ENCODE measurements around the gene LILRA2.

LILRA2 gene

DNA sequence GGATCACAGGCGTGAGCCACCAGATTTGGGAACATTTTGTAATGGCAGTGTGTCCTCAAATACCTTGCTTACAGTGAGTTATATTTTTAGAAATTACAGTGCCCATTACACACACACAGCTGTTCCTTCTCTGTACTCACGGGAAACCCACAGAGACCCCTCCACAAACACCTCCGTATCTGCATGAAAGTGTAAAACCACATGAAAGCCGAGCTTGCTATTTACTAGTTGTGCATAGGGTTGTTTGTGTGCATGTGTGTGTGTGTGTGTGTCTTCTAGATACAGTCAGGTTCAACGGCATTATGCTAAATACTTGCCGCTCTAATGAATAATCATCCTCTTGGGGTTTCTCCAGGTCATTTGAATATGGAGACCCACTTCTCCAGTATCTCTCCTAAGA, 22.3 kb upstream of the LILRA2 start (continued):
- TF ChIP-seq ZC3H10 (CRISPR knock-in tag; IDR thresholded peaks at IDR 0.05) (no peak), CSDC2 (CRISPR knock-in tag; IDR thresholded peaks at IDR 0.05) (no peak), BACH2 (CRISPR knock-in tag; IDR thresholded peaks at IDR 0.05; ENCODE audit: borderline replicate concordance) (no peak), PPARA (CRISPR knock-in tag; IDR thresholded peaks at IDR 0.05; ENCODE audit: borderline replicate concordance) (no peak), ZNF565 (CRISPR knock-in tag; conservative IDR thresholded peaks at IDR 0.05; ENCODE audit: low read depth) (no peak)
- TF ChIP-seq, protein P1, sequence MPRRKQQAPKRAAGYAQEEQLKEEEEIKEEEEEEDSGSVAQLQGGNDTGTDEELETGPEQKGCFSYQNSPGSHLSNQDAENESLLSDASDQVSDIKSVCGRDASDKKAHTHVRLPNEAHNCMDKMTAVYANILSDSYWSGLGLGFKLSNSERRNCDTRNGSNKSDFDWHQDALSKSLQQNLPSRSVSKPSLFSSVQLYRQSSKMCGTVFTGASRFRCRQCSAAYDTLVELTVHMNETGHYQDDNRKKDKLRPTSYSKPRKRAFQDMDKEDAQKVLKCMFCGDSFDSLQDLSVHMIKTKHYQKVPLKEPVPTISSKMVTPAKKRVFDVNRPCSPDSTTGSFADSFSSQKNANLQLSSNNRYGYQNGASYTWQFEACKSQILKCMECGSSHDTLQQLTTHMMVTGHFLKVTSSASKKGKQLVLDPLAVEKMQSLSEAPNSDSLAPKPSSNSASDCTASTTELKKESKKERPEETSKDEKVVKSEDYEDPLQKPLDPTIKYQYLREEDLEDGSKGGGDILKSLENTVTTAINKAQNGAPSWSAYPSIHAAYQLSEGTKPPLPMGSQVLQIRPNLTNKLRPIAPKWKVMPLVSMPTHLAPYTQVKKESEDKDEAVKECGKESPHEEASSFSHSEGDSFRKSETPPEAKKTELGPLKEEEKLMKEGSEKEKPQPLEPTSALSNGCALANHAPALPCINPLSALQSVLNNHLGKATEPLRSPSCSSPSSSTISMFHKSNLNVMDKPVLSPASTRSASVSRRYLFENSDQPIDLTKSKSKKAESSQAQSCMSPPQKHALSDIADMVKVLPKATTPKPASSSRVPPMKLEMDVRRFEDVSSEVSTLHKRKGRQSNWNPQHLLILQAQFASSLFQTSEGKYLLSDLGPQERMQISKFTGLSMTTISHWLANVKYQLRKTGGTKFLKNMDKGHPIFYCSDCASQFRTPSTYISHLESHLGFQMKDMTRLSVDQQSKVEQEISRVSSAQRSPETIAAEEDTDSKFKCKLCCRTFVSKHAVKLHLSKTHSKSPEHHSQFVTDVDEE (CRISPR knock-in tag; IDR thresholded peaks at IDR 0.05), result no peak

DNA sequence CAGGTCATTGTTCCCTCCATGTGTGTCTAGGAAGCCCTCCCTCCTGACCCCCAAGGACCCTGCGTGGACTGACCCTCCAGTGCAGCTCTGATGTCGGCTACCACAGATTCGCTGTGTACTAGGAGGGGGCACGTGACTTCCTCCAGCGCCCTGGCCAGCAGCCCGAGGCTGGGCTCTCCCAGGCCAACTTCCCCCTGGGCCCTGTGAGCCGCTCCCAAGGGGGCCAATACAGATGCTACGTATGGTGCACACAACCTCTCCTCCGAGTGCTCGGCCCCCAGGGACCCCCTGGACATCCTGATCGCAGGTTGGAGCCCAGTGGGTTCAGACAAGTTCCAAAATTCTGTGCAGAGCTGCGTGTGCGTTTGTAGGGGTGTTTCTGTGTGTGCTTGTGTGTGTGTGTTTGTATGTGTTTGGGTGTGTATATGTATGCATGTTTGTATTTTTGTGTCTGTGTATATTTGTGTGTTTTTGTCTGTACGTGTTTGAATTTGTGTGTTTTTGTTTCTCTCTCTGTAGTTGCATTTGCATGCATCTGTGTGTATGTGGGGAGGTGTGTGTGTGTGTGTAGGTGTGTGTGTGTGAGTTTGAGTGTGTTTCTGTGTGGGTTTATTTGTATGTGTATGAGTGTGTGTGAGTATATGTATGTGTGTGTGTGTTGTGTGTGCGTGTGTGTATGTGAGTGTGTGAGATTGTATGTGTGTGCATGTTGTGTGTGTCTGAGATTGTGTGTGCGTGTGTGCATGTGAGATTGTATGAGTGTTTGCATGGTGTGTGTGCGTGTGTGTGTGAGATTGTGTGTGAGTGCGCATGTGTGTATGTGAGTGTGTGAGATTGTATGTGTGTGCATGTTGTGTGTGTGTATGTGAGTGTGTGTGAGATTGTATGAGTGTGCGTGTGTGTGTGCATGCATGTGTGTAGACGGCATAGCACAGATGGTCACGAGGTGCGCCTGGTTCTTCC, 21.4 kb upstream of the LILRA2 start:
- no peak for ATAC-seq

DNA sequence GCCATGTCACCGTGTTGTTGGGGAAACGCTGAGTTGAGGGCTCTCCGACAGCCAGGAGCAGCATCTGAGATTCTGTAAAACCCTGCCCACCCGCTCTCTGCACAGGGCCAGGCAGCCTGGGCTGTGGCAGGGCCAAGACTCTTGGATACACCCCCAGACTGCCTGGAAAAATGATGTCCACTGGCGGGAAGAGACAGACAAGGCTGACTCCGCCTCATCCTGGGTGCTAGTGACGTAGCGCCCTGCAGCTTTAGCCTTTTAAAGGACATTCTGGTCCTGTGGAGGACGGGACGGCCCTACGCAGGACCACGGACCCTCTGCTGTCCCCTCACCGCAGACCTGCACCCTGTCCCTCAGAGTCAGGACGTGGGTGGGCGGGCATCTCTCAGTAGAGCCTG, 20.7 kb upstream of the LILRA2 start:
- no peak for ATAC-seq
- TF ChIP-seq ESRRG (CRISPR knock-in tag; IDR thresholded peaks at IDR 0.05) (no peak), RARB (CRISPR knock-in tag; IDR thresholded peaks at IDR 0.05) (no peak), ZFP30 (CRISPR knock-in tag; IDR thresholded peaks at IDR 0.05) (no peak)
- TF ChIP-seq, protein P2, sequence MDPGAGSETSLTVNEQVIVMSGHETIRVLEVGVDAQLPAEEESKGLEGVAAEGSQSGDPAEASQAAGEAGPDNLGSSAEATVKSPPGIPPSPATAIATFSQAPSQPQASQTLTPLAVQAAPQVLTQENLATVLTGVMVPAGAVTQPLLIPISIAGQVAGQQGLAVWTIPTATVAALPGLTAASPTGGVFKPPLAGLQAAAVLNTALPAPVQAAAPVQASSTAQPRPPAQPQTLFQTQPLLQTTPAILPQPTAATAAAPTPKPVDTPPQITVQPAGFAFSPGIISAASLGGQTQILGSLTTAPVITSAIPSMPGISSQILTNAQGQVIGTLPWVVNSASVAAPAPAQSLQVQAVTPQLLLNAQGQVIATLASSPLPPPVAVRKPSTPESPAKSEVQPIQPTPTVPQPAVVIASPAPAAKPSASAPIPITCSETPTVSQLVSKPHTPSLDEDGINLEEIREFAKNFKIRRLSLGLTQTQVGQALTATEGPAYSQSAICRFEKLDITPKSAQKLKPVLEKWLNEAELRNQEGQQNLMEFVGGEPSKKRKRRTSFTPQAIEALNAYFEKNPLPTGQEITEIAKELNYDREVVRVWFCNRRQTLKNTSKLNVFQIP (CRISPR knock-in tag; IDR thresholded peaks at IDR 0.05; ENCODE audit: borderline replicate concordance, low read depth), result no peak
- TF ChIP-seq, protein P1 (CRISPR knock-in tag; IDR thresholded peaks at IDR 0.05), result no peak
- TF ChIP-seq, protein P3, sequence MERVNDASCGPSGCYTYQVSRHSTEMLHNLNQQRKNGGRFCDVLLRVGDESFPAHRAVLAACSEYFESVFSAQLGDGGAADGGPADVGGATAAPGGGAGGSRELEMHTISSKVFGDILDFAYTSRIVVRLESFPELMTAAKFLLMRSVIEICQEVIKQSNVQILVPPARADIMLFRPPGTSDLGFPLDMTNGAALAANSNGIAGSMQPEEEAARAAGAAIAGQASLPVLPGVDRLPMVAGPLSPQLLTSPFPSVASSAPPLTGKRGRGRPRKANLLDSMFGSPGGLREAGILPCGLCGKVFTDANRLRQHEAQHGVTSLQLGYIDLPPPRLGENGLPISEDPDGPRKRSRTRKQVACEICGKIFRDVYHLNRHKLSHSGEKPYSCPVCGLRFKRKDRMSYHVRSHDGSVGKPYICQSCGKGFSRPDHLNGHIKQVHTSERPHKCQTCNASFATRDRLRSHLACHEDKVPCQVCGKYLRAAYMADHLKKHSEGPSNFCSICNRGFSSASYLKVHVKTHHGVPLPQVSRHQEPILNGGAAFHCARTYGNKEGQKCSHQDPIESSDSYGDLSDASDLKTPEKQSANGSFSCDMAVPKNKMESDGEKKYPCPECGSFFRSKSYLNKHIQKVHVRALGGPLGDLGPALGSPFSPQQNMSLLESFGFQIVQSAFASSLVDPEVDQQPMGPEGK (CRISPR knock-in tag; IDR thresholded peaks at IDR 0.05; ENCODE audit: borderline replicate concordance), result no peak

More for the DNA sequence above, 21.4 kb upstream of the LILRA2 start:
- TF ChIP-seq ZNF565 (CRISPR knock-in tag; conservative IDR thresholded peaks at IDR 0.05; ENCODE audit: low read depth) (no peak), ZFP3 (CRISPR knock-in tag; IDR thresholded peaks at IDR 0.05) (no peak), TCF4 (CRISPR knock-in tag; IDR thresholded peaks at IDR 0.05; ENCODE audit: borderline replicate concordance) (no peak), ARNTL (CRISPR knock-in tag; IDR thresholded peaks at IDR 0.05; ENCODE audit: borderline replicate concordance, low read depth) (no peak), PPARA (CRISPR knock-in tag; IDR thresholded peaks at IDR 0.05; ENCODE audit: borderline replicate concordance) (no peak), ESRRG (CRISPR knock-in tag; IDR thresholded peaks at IDR 0.05) (no peak), TOX (CRISPR knock-in tag; IDR thresholded peaks at IDR 0.05; ENCODE audit: borderline replicate concordance) (no peak), SNAI2 (CRISPR knock-in tag; IDR thresholded peaks at IDR 0.05) (no peak), ZC3H10 (CRISPR knock-in tag; IDR thresholded peaks at IDR 0.05) (no peak), ZNF8 (CRISPR knock-in tag; IDR thresholded peaks at IDR 0.05) (no peak), ISL1 (CRISPR knock-in tag; IDR thresholded peaks at IDR 0.05) (no peak), ZNF70 (CRISPR knock-in tag; IDR thresholded peaks at IDR 0.05) (no peak)
- TF ChIP-seq, protein P2 (CRISPR knock-in tag; IDR thresholded peaks at IDR 0.05; ENCODE audit: borderline replicate concordance, low read depth), result no peak
- TF ChIP-seq, protein P4, sequence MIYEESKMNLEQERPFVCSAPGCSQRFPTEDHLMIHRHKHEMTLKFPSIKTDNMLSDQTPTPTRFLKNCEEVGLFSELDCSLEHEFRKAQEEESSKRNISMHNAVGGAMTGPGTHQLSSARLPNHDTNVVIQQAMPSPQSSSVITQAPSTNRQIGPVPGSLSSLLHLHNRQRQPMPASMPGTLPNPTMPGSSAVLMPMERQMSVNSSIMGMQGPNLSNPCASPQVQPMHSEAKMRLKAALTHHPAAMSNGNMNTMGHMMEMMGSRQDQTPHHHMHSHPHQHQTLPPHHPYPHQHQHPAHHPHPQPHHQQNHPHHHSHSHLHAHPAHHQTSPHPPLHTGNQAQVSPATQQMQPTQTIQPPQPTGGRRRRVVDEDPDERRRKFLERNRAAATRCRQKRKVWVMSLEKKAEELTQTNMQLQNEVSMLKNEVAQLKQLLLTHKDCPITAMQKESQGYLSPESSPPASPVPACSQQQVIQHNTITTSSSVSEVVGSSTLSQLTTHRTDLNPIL (CRISPR knock-in tag; IDR thresholded peaks at IDR 0.05; ENCODE audit: low read depth), result no peak
- TF ChIP-seq, protein P5, sequence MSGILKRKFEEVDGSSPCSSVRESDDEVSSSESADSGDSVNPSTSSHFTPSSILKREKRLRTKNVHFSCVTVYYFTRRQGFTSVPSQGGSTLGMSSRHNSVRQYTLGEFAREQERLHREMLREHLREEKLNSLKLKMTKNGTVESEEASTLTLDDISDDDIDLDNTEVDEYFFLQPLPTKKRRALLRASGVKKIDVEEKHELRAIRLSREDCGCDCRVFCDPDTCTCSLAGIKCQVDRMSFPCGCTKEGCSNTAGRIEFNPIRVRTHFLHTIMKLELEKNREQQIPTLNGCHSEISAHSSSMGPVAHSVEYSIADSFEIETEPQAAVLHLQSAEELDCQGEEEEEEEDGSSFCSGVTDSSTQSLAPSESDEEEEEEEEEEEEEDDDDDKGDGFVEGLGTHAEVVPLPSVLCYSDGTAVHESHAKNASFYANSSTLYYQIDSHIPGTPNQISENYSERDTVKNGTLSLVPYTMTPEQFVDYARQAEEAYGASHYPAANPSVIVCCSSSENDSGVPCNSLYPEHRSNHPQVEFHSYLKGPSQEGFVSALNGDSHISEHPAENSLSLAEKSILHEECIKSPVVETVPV (CRISPR knock-in tag; IDR thresholded peaks at IDR 0.05), result no peak

Measured in SK-N-SH treated with all-trans-retinoic acid at 6 μM for 48 hours (cell line).